H9 (cell line): ENCODE measurements around the gene KDSR. TPM values are rescaled to one million over a fixed set of nuclear protein-coding genes. Genes with fewer than 3 reads are reported as not detected.

Source experiments
- DNase-seq: peaks from one replicate; pipeline ENCODE4 v3.0.0-alpha.2; 2017
- H2AFZ ChIP-seq: one replicate; pipeline ENCODE4 v1.6.1; 2013; ENCODE audit warnings: mild to moderate bottlenecking, low read length, control low read depth, moderate library complexity
- H2AK5ac ChIP-seq: 2 replicates; pipeline ENCODE4 v1.6.1; 2013; ENCODE audit warnings: low read length, control low read depth, mixed read lengths; ENCODE audit not compliant: insufficient read length
- H2BK120ac ChIP-seq: one replicate; pipeline ENCODE4 v1.6.1; 2013; ENCODE audit warnings: low read depth, mild to moderate bottlenecking, low read length, control low read depth, inconsistent platforms; ENCODE audit not compliant: poor library complexity, severe bottlenecking
- H2BK12ac ChIP-seq: 2 replicates; pipeline ENCODE4 v1.6.1; 2013; ENCODE audit warnings: low read length, control low read depth, mixed read lengths, low read depth; ENCODE audit not compliant: insufficient read length
- H2BK15ac ChIP-seq: 2 replicates; pipeline ENCODE4 v1.6.1; 2013; ENCODE audit warnings: low read depth, low read length, control low read depth
- H2BK20ac ChIP-seq: one replicate; pipeline ENCODE4 v1.6.1; 2013; ENCODE audit warnings: low read depth, mild to moderate bottlenecking, low read length, control low read depth, inconsistent platforms; ENCODE audit not compliant: poor library complexity, severe bottlenecking
- H2BK5ac ChIP-seq: 2 replicates; pipeline ENCODE4 v1.6.1; 2013; ENCODE audit warnings: low read length, control low read depth, mixed read lengths; ENCODE audit not compliant: insufficient read length
- H3K14ac ChIP-seq: 2 replicates; pipeline ENCODE4 v1.6.1; 2013; ENCODE audit warnings: low read length, control low read depth; ENCODE audit not compliant: insufficient read depth
- H3K18ac ChIP-seq: 2 replicates; pipeline ENCODE4 v1.6.1; 2013; ENCODE audit warnings: low read depth, mild to moderate bottlenecking, mixed read lengths, low read length, control low read depth; ENCODE audit not compliant: insufficient read length
- H3K23ac ChIP-seq: 2 replicates; pipeline ENCODE4 v1.6.1; 2013; ENCODE audit warnings: low read length, control low read depth, mixed read lengths, low read depth; ENCODE audit not compliant: insufficient read length
- H3K23me2 ChIP-seq: 2 replicates; pipeline ENCODE4 v1.6.1; 2013; ENCODE audit warnings: low read depth, mild to moderate bottlenecking, mixed read lengths, low read length, control low read depth; ENCODE audit not compliant: insufficient read length, poor library complexity, severe bottlenecking
- H3K27ac ChIP-seq: 2 replicates; pipeline ENCODE4 v1.5.1; 2013; ENCODE audit warnings: low read length, control low read depth, mixed read lengths, low read depth; ENCODE audit not compliant: insufficient read length
- H3K27me3 ChIP-seq: 2 replicates; pipeline ENCODE4 v1.6.1; 2013; ENCODE audit warnings: low read length, control low read depth, inconsistent platforms; ENCODE audit not compliant: insufficient read depth
- H3K4ac ChIP-seq: 2 replicates; pipeline ENCODE4 v1.6.1; 2013; ENCODE audit warnings: low read depth, mild to moderate bottlenecking, control low read depth, inconsistent platforms, low read length, moderate library complexity
- H3K4me1 ChIP-seq: 2 replicates; pipeline ENCODE4 v1.6.1; 2013; ENCODE audit warnings: low read length, control low read depth, inconsistent platforms; ENCODE audit not compliant: insufficient read depth
- H3K4me2 ChIP-seq: 2 replicates; pipeline ENCODE4 v1.6.1; 2013; ENCODE audit warnings: low read length, control low read depth, mixed read lengths; ENCODE audit not compliant: insufficient read length, insufficient read depth
- H3K56ac ChIP-seq: 2 replicates; pipeline ENCODE4 v1.6.1; 2013; ENCODE audit warnings: low read depth, mild to moderate bottlenecking, mixed read lengths, low read length, control low read depth; ENCODE audit not compliant: insufficient read length
- H3K79me1 ChIP-seq: 2 replicates; pipeline ENCODE4 v1.6.1; 2013; ENCODE audit warnings: low read depth, mild to moderate bottlenecking, moderate library complexity, low read length, control low read depth, inconsistent platforms; ENCODE audit not compliant: insufficient read depth, poor library complexity, severe bottlenecking
- H3K79me2 ChIP-seq: 2 replicates; pipeline ENCODE4 v1.6.1; 2013; ENCODE audit warnings: low read length, control low read depth, inconsistent platforms; ENCODE audit not compliant: insufficient read depth
- H3K9ac ChIP-seq: 2 replicates; pipeline ENCODE4 v1.6.1; 2013; ENCODE audit warnings: low read length, control low read depth, mixed read lengths; ENCODE audit not compliant: insufficient read length; ENCODE audit errors: extremely low read depth
- H3K9me3 ChIP-seq: one replicate; pipeline ENCODE4 v1.6.1; 2013; ENCODE audit warnings: low read depth, low read length, inconsistent platforms; ENCODE audit not compliant: control insufficient read depth
- H3T11ph ChIP-seq: one replicate; pipeline ENCODE4 v1.6.1; 2013; ENCODE audit warnings: mild to moderate bottlenecking, low read length, control low read depth, inconsistent platforms
- H4K20me1 ChIP-seq: one replicate; pipeline ENCODE4 v1.6.1; 2013; ENCODE audit not compliant: control insufficient read depth, insufficient read length, insufficient read depth
- H4K5ac ChIP-seq: 2 replicates; pipeline ENCODE4 v1.6.1; 2013; ENCODE audit warnings: low read depth, mild to moderate bottlenecking, mixed read lengths, low read length, control low read depth; ENCODE audit not compliant: insufficient read length
- H4K8ac ChIP-seq: replicated peaks from 2 replicates; pipeline ENCODE4 v1.6.1; 2013; ENCODE audit warnings: low read length, control low read depth, mixed read lengths, low read depth; ENCODE audit not compliant: insufficient read length
- H4K91ac ChIP-seq: 2 replicates; pipeline ENCODE4 v1.6.1; 2013; ENCODE audit warnings: low read depth, mild to moderate bottlenecking, moderate library complexity, mixed read lengths, low read length, control low read depth; ENCODE audit not compliant: insufficient read length
- H3K27ac Mint-ChIP-seq, 3 experiments: 2 replicates in 2 of 3; 3 replicates in 1 of 3; pipeline ENCODE4 v1.8.0; 2020 to 2021; ENCODE audit warnings: mixed read lengths in 3 of 3, mild to moderate bottlenecking in 1 of 3, moderate library complexity in 1 of 3
- H3K27me3 Mint-ChIP-seq: 2 replicates; pipeline ENCODE4 v1.8.0; 2021; ENCODE audit warnings: low read depth, mild to moderate bottlenecking, moderate library complexity, mixed read lengths
- H3K36me3 Mint-ChIP-seq, 3 experiments: 2 replicates in 2 of 3; 3 replicates in 1 of 3; pipeline ENCODE4 v1.8.0; 2020 to 2021; ENCODE audit warnings: low read depth in 3 of 3, mixed read lengths in 3 of 3; ENCODE audit not compliant: insufficient read depth in 1 of 3
- H3K4me1 Mint-ChIP-seq, 2 experiments: 2 replicates each; pipeline ENCODE4 v1.8.0; 2020; ENCODE audit warnings: mixed read lengths in 2 of 2
- H3K4me3 Mint-ChIP-seq, 2 experiments: 2 replicates in 1 of 2; 3 replicates in 1 of 2; pipeline ENCODE4 v1.8.0; 2020 to 2021; ENCODE audit warnings: mild to moderate bottlenecking in 2 of 2, mixed read lengths in 2 of 2, moderate library complexity in 1 of 2
- H3K9me3 Mint-ChIP-seq, 2 experiments: 2 replicates in 1 of 2; 3 replicates in 1 of 2; pipeline ENCODE4 v1.8.0; 2020; ENCODE audit warnings: mild to moderate bottlenecking in 2 of 2, mixed read lengths in 2 of 2, moderate library complexity in 1 of 2
- CTCF ChIP-seq: fragments of 200-600 bp; sonication (generic); conservative IDR thresholded peaks from 3 replicates; pipeline ENCODE4 v1.8.0; 2021; ENCODE audit warnings: antibody characterized with exemption, mild to moderate bottlenecking
- WGBS: extraction: QIAGEN DNeasy Blood & Tissue Kit; methylation state at CpG from one replicate; pipeline ENCODE4 v1.1.7; 2013; ENCODE audit warnings: missing lambda C conversion rate, low lambda C conversion rate, mixed read lengths; ENCODE audit not compliant: insufficient read length; ENCODE audit errors: extremely low coverage; 5-methylcytosine and 5-hydroxymethylcytosine counted together
- total RNA-seq: library from RNA; stranded (reverse); gene quantifications from 2 replicates; pipeline ENCODE4 v1.2.1, GENCODE V29; 2021

KDSR gene
- total RNA-seq, 1 experiment from 2014 or later, result 58.5 TPM

GRCh38 chr18:63291278-63291677, 75.7 kb downstream of the KDSR start:
- Histone ChIP-seq H4K8ac (no peak overlapping the region), H3K79me1 (no peaks in the 10 kb centered on the region), H2BK12ac (no peak overlapping the region), H4K5ac (no peak overlapping the region), H3K4me1 (no peaks in the 10 kb centered on the region; the same call in 1 of the 2 replicates), H2BK15ac (no peak overlapping the region), H3K23me2 (no peaks in the 10 kb centered on the region), H2BK5ac (no peak overlapping the region), H4K91ac (no peak overlapping the region), H2AK5ac (no peak overlapping the region), H3K4me2 (no peak overlapping the region), H4K20me1 (no peaks in the 10 kb centered on the region), H3K9me3 (no peaks in the 10 kb centered on the region), H3K18ac (no peak overlapping the region), H3K9ac (no peak overlapping the region), H2AFZ (no peak overlapping the region), H3T11ph (no peak overlapping the region), H2BK120ac (no peak overlapping the region), H3K14ac (no peak overlapping the region), H3K56ac (no peak overlapping the region), H3K27ac (no peak overlapping the region), H3K23ac (no peak overlapping the region), H2BK20ac (no peak overlapping the region), H3K4ac (no peak overlapping the region), H3K27me3 (no peaks in the 10 kb centered on the region), H3K79me2 (no peaks in the 10 kb centered on the region)
- DNase-seq, result no peak
- Mint-ChIP-seq H3K27me3 (no peaks in the 10 kb centered on the region; the same call in 1 of the 2 replicates), H3K27ac (no peak overlapping the region), H3K36me3 (no peaks in the 10 kb centered on the region), H3K9me3 (no peaks in the 10 kb centered on the region), H3K4me1 (peaks cover 10 to 14% of the 10 kb centered on the region in 2 experiments), H3K4me3 (no peak overlapping the region)
- no peak for TF ChIP-seq CTCF
- no CpG with 5 or more reads among the region's 5 CpGs for WGBS
